H1 (cell line): Measurements from ENCODE around the gene TSTD2.

Experiments used
- BACH1 ChIP-seq: IDR thresholded peaks from 2 replicates; pipeline ENCODE4 v1.6.1; 2012; ENCODE audit warnings: low read length, improper control_type of control experiment
- CEBPB ChIP-seq: IDR thresholded peaks from 2 replicates; pipeline ENCODE4 v1.6.1; 2012; ENCODE audit warnings: low read depth, low read length
- CTCF ChIP-seq, 3 experiments: IDR thresholded peaks; 1 replicate in 2 of 3; 2 replicates in 1 of 3; pipeline versions ENCODE4 v1.5.1 to v1.6.1; 2011; ENCODE audit warnings: low read length in 3 of 3, mild to moderate bottlenecking in 3 of 3, inconsistent platforms in 2 of 3, low read depth in 1 of 3, moderate library complexity in 1 of 3; ENCODE audit not compliant: insufficient read depth in 1 of 3; ENCODE audit errors: control extremely low read depth in 1 of 3
- EZH2 ChIP-seq: fragments of 200-600 bp; sonication (generic); IDR thresholded peaks from 2 replicates; pipeline ENCODE4 v1.7.1; 2012; ENCODE audit warnings: low read depth, mild to moderate bottlenecking, moderate library complexity, low read length, inconsistent platforms; ENCODE audit not compliant: severe bottlenecking
- FOSL1 ChIP-seq: IDR thresholded peaks from 2 replicates; pipeline ENCODE4 v1.6.1; 2011; ENCODE audit warnings: mild to moderate bottlenecking, low read depth, low read length, moderate library complexity; ENCODE audit not compliant: insufficient read depth
- GABPA ChIP-seq: IDR thresholded peaks from 2 replicates; pipeline ENCODE4 v1.6.1; 2011; ENCODE audit warnings: mild to moderate bottlenecking, low read length, moderate library complexity, borderline replicate concordance; ENCODE audit not compliant: insufficient read depth
- POLR2A ChIP-seq, 2 experiments: IDR thresholded peaks; 1 replicate in 1 of 2; 2 replicates in 1 of 2; pipeline ENCODE4 v1.6.1; 2011; ENCODE audit warnings: low read depth in 2 of 2, low read length in 2 of 2, mild to moderate bottlenecking in 2 of 2; ENCODE audit errors: control extremely low read depth in 1 of 2
- POLR2AphosphoS5 ChIP-seq: IDR thresholded peaks from 2 replicates; pipeline ENCODE4 v1.6.1; 2011; ENCODE audit warnings: low read depth, low read length
- RFX5 ChIP-seq: IDR thresholded peaks from 2 replicates; pipeline ENCODE4 v1.6.1; 2011; ENCODE audit warnings: low read depth, low read length, improper control_type of control experiment, borderline replicate concordance
- TCF12 ChIP-seq: IDR thresholded peaks from 2 replicates; pipeline ENCODE4 v1.6.1; 2011; ENCODE audit warnings: low read depth, mild to moderate bottlenecking, low read length
- YY1 ChIP-seq: IDR thresholded peaks from 2 replicates; pipeline ENCODE4 v1.6.1; 2011; ENCODE audit warnings: low read depth, mild to moderate bottlenecking, low read length
- ZNF274 ChIP-seq: IDR thresholded peaks from 2 replicates; pipeline ENCODE4 v1.7.0; 2012; ENCODE audit warnings: low read length, borderline replicate concordance; ENCODE audit errors: extremely low read depth

GRCh38 chr9:97615439-97616072, 17.6 kb downstream of the TSTD2 start:
- TF ChIP-seq POLR2A (IDR thresholded peaks at IDR 0.05; ENCODE audit: control extremely low read depth in 1 of 2, low read depth in 2 of 2, low read length in 2 of 2) (no peak), CTCF (IDR thresholded peaks at IDR 0.05; ENCODE audit: control extremely low read depth in 1 of 3, insufficient read depth in 1 of 3, low read depth in 1 of 3, low read length in 3 of 3) (peak in 2 of 3 experiments; percentile 69 to 83; a peak in 3 of 4 replicates), EZH2 (no peak), GABPA (no peak), ZNF274 (no peak), TCF12 (no peak), POLR2AphosphoS5 (no peak), FOSL1 (no peak), YY1 (no peak), BACH1 (no peak), CEBPB (no peak), RFX5 (no peak)
